ENCODE data around the gene GRIA2.
"Not testable (repeated sequence)": the region's sequence is repeated elsewhere in the genome, so short reads cannot be mapped to it uniquely, and the experiment has no call there.

The GRIA2 gene

DNA sequence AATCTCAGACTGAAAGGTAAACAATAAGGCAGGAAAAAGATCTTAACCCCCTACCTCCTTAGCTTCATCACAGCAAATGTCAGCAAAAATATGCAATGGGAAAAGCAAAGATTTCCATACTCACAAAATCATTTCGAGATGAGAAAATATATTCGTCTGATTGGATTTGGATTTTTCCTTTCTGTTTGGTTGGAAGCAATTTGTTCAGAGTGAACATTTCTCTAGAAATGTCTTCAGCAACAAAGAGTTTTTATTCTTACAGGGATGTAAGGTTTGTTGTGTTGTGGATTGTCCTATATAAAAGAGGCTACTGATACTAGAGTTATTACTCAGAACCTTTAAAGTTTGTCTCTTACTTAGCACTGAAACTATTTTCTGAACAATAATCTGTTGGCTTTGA is 23.8 kb downstream of the GRIA2 start:
- no peak for DNase-seq
- intact Hi-C loops (cut with DNase I) = no loop called here

DNA sequence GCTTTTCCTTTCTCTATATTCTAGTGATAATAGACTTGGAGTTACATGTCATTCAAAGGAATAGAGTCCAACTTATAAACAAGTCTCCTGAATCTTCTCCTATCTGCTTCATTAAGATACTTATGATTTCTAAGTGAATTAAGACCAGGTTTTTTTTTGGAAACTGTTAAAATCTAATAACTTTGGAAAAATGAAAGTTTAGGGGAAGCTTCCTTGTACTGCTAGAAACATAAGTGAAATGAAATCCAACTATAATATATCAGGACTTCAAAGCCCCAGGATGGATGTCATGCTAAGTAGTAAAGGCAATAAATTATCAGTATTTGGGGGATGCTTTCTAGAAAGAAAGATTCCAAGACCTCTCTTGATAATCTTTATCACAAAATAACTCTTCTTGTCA is 24.8 kb downstream of the GRIA2 start:
- DNase-seq = no peak
- intact Hi-C loops (cut with DNase I) = no loop called here

DNA sequence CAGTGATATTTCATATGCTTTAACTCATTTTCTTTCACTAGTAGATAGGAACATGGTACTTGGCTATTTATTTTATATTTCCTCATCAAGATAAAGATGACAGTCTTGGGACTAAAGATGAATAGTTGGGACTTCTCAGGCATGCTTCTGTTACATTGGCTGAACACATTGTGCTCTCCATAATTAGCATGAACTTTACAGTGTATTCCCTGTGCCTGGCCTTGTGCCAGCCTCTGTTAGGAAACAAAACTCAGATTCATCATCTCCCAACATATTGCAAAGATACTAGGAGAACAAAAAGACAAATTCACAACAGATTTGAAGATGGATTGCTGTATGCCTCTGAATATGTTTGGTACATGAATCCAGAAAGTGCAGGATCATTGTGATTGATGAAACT is 26.4 kb downstream of the GRIA2 start:
- intact Hi-C loops (cut with DNase I) = no loop called here
- no peak for DNase-seq

DNA sequence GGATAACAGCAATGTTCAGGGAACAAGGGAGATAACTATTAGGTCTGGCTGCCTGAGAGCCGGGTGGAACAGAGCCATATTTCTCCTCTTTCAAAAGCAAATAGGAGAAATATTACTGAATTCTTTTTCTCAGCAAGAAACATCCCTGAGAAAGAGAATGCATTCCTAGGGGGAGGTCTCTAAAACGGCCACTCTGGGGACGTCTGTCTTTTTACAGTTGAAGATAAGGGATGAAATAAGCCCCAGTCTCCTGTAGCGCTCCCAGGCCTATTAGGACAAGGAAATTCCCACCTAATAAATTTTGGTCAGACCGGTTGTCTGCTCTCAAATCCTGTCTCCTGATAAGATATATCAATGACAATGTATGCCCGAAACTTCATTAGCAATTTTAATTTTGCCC is 37.6 kb downstream of the GRIA2 start:
- DNase-seq; intact Hi-C loops (cut with DNase I): not testable (repeated sequence)

DNA sequence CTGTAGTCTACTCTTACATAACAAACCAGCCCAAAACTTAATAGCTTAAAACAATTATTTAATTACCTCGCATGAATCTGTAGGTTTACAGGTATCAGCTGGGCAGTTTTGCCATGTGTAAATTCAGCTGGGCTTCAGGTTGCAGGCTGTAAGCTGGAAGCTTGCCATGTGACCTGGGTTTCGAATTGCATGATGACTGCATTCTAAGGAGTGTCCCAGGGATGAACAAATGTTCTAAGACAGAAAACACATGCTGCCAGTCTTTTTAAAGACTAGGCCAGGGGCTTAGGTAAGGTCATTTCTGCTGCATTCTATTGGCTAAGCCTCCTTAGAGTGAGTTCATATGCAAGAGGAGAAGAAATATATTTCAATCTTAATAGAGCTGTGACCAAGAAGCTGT is 44.8 kb downstream of the GRIA2 start:
- no peak for DNase-seq
- intact Hi-C loops (cut with DNase I) = no loop called here

DNA sequence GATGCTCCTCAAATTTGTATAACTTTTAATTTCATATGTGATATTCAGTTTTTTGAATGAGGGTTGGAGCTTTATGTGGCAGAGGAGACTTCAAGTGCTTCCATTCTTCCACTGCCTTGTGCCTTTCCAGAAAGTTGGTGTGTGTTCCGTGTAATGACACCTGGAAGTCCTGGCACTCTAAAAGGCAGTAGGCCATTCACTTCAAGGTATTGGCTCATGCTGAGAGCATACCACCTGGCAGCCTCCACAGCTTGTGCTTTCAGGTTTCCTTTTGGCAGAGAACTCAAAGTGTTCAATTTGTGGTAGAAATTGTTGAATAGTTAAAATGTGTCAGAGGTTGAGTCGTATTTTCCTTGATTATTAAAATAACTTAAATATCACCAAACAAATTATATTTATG is 49.6 kb downstream of the GRIA2 start:
- DNase-seq = no peak
- intact Hi-C loops (cut with DNase I) = no loop called here

DNA sequence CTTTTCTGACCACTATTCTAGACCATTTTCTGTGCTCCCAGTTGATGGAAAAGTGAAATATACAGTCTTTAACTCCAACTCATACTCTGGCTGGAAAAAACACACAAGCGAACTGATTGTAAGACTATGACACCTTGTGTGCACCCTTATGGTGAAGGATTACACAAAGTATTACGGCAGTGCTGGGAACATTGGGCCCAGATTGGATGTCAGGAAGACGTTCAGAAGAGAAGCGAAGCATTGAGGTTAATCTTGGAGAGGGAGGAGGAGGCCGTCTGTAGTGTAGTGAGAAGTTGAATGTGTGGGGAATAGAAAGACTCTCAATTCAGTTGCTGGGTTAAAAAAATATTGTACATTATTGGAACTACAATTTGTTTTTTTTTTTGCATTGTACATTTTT is 50.0 kb downstream of the GRIA2 start:
- intact Hi-C loops (cut with DNase I) = no loop called here
- no peak for DNase-seq

DNA sequence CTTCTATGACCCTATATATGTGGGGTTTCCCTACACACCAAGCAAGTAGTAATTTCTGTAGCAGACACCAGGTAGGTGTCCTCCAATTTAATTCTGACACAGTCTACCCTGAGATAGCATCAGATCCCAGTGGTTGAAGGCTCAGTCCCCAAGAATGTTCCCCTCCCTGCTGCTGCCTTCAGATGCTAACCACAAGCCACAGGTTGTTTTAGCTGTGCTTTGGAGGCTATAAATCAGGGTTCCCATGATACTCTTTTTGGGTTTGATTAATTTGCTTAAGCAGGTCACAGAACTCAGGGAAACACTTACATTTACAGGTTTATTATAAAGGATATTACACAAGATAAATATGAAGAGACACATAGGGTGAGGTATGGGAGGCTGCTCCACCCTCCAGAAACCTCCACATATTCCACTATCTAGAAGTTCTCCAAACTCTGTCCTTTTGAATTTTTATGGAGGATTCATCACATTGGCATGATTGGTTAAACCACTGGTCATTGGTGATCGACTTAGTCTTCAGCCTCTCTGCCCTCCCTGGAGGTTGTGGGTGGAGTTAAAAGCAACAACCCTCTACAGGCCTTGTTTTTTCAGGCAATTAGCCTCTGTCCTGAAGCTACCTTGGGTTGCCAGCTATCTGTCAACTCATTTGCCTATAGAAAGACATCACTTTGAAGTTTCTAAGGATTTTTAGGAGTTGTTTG is 50.8 kb downstream of the GRIA2 start:
- intact Hi-C loops (cut with DNase I) = no loop called here

DNA sequence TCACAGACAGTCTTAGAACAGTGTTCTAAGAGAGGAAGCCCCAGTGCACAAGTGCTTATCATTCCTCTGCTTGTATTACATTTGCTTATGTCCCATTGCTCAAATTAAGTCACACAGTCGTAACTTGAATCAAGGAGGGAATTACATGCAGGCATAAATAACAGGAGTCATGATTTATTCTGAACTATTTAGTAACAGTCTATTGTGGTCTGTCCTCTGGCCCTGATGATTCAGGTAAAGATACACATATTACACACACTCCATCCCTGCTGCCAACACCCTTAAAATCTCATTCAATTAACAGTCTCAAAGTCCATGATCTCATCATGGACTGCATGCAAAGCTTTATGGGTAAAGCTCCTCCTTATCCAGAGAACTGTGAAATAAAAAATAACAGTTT is 60.1 kb downstream of the GRIA2 start:
- no peak for DNase-seq
- intact Hi-C loops (cut with DNase I) = no loop called here

More for the DNA sequence above, 50.8 kb downstream of the GRIA2 start:
- no peak for DNase-seq

DNA sequence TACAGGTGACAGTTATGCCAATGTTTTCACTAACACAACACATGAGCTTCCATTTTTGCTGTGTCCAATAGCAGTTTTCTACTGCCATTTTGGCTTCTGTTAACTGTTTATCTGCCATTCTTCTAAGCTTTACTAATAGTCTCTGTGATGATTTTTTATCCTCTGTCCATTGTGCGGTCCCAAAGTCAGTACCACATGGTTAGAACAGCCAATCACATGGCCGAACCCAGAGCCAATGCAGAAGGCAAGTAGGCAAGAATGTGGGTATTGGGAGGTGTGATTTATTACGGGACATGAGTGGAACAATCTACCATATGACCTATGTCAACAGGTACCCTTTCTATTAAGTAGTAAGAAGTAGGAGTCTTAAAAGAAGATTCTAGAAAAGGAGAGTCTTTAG is 61.5 kb downstream of the GRIA2 start:
- DNase-seq = no peak
- intact Hi-C loops (cut with DNase I) = no loop called here

DNA sequence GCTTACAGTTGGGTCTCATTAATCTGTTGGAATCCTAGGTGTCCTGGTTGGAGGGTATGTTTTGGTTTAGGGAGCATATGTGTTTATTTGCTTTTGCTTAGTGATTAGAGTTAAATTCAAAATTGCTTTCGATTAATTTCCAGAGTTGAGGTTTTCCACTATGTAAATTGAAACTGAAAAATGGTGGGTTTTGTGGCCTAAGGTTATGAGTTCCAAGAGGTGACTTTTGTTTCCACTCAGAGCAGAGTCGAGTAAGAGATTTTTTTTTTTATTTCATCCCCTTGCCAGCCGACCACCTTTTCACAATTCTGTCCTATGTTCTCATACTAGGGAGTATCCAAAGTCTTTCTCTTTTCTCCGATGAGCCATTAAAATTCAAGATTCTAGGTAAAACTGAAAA is 66.9 kb downstream of the GRIA2 start:
- intact Hi-C loops (cut with DNase I) = no loop called here
- DNase-seq = no peak

DNA sequence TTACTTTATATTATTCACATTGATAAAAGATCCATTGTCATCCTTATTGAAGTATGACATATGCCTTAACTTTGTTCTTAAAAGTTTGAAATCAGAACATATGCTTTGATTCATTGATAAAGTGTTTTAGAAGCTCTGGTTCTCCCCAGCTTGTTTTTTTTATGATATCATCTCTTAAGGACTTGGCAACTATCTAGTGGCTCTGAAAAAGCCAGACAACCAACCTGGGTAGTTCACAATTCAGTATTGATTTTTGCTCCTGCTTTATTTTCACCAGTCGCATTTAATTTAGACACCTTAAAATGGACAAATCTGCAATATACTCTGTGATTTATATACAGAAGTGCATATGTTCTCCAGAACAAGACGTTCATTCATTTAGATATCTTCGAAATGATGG is 70.1 kb downstream of the GRIA2 start:
- no peak for DNase-seq
- intact Hi-C loops (cut with DNase I) = loop anchor here (10.0 kb wide), 1 partner anchor 66 kb away; the partner anchor contains the start of gene GRIA2

DNA sequence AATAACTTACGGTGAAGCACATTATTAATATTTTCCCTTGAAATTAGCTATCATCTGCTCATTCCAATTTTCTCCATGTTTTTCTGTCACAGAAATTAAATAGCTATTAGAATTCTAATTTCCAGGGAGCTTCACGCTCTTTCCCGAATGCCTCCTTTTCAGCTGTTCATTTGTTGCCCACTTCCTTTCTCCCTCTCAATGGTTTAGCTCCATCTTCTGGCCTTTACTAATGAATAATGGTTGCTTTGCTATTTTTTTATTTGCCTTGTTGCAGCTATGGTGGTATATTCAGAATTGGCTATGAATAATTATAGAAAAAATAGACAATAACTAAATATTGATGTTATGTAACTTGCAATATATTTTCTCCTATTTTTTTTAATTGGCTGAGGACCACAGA is 70.5 kb downstream of the GRIA2 start:
- DNase-seq = peak in 1 of 42 donors; percentile 28
- intact Hi-C loops (cut with DNase I) = loop anchor here (10.0 kb wide), 1 partner anchor 66 kb away; the partner anchor contains the start of gene GRIA2

DNA sequence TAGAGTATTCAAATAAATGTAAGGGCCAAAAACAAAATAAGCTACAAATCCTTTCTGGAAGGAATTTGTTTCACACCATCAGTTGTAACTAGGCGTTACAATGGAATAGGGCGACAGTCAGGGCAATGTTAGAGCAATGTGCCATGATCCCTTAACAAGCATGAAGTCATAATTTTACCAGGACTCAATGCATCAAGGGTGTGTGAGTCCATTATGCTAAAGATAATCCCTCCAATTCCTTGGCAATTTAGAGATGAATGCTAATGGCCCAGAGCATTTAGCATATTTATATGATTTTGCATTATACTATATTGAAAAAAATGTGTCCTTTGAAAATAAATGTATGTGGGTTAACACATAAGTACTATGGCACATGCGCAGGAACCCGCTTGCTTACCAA is 73.1 kb downstream of the GRIA2 start:
- no peak for DNase-seq
- intact Hi-C loops (cut with DNase I) = loop anchor here (10.0 kb wide), 1 partner anchor 69 kb away; the partner anchor contains the start of gene GRIA2

DNA sequence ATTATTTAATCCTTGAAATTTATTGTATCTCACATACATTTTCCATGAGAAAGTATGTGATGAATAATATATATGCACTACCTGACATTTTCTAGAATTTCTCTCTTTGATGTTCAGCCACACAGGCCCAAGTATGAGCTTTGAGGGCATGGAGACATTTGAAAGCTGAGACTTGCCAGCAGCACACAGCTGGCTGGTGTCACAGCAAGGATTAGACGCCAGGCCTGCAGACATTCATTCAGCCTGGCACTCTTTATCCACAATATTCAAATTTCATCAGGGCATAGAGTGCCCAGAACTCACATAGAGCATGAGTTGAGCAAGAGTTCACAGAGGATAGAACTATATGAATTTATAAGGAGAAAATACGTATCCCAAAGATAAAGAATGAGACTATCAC is 74.0 kb downstream of the GRIA2 start:
- intact Hi-C loops (cut with DNase I) = loop anchor here (10.0 kb wide), 1 partner anchor 70 kb away; the partner anchor contains the start of gene GRIA2
- no peak for DNase-seq

DNA sequence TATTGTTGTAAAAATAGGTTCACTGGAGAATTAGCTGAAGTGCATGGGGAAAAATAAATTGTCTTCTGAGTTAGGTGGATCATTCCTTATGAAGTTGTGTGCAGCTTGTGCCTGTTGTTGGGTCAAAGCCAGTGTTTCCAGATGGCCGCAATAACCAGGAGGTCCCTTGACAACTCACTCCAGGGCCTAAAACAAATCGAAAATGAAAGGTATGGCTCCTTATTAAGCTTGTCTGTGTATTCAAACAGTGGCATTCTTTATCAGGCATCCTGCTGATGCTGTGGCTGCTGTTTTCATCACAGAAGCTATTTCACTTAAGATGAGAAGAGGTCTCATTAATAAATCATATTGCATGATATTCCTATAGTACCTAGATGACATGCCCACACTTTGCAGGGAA is 80.2 kb downstream of the GRIA2 start:
- DNase-seq = no peak
- intact Hi-C loops (cut with DNase I) = no loop called here

DNA sequence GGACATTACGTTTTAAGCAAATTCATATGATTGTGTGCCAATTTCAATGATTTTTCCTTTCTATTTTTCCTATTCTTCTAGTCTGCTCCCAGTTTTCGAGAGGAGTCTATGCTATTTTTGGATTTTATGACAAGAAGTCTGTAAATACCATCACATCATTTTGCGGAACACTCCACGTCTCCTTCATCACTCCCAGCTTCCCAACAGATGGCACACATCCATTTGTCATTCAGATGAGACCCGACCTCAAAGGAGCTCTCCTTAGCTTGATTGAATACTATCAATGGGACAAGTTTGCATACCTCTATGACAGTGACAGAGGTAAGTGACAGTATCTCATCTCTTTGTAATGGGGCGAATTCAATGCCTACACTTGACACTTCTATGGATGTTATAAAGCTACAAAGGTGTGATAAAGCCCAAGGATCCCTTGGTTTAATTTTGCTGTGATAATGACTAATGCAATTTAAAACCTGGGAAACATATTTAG is 83.0 kb downstream of the GRIA2 start:
- peak in 1 of 42 donors; percentile 7 for DNase-seq
- intact Hi-C loops (cut with DNase I) = no loop called here

DNA sequence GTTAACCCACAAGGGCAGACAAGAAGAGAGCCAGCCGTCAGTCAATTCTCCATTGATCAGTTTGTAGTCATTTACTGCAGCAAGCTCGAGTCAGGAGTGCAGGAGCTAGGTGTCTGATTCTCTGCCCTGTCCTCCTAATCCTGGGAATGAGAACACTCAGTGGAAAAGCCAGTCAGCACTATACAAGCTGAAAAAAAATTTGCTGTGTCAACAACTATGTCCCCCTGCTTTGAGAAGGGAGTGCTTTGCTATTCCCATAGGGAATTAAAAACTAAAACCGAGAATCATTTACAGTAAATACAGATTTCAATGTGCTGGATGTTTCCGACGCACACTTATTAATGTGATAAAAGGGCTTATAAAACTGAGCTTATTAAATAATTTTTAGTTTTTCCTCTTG is 84.2 kb downstream of the GRIA2 start:
- no peak for DNase-seq
- intact Hi-C loops (cut with DNase I) = no loop called here

DNA sequence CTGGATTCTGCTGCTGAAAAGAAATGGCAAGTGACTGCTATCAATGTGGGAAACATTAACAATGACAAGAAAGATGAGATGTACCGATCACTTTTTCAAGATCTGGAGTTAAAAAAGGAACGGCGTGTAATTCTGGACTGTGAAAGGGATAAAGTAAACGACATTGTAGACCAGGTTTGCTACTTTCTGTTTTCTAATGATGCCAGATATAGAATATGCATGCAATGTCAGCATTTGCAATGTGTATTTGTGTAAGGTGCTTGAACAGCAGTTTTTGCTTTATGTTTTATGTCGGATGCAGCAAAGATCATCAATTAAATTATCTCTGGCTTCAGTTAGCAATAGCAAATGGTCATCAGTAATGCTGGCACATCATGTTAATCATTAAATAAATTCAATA is 92.2 kb downstream of the GRIA2 start:
- no peak for DNase-seq
- intact Hi-C loops (cut with DNase I) = no loop called here

DNA sequence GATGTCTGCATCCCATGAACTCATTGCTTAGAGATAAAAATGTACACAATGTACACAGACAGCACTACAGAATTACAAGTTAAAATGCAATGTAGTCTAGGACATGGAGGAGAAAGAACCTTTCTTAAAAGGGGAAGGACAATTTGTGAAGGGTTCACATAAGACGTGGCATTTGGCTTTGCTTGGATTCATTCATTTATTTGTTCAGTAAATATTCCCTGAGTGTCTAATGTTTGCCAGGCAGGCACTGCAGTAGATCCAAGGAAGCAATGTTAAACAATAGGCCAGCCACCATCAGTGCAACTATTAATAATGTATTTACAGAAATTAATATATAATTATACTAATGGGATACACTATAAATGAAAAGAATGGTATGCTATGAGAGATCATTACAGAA is 94.4 kb downstream of the GRIA2 start:
- DNase-seq = no peak
- intact Hi-C loops (cut with DNase I) = no loop called here

DNA sequence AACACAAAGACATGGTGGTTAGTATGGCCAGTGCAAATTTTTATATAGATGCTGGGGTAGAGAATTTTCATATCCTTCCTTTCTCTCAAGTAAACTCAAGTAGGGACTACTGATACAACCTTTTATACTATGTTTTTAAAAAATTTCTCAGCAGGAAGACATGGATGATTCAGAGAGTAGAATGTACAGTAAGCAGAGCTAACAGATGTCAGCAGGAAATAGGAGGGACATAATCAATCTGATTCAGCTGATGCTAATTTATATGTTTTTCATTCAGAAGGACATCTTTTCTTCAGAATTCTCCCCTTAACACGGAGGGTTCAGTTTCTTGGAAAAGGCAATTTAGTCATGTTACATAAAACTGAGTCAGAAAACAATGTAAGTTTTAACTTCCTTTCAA is 95.4 kb downstream of the GRIA2 start:
- DNase-seq = no peak
- intact Hi-C loops (cut with DNase I) = no loop called here

Measured in head of caudate nucleus (tissue), 42 donors.